SK-N-SH treated with all-trans-retinoic acid at 6 μM for 48 hours (cell line): ENCODE results near the gene PCMTD2.
"Not testable (repeated sequence)": the region's sequence is repeated elsewhere in the genome, so short reads cannot be mapped to it uniquely, and the experiment has no call there.

ENCODE experiments used
- ARNTL ChIP-seq: fragments of 450-650 bp; formaldehyde crosslinking; IDR thresholded peaks from 2 replicates; pipeline ENCODE4 v1.5.0; 2020; ENCODE audit warnings: low read depth, mild to moderate bottlenecking, moderate library complexity, borderline replicate concordance
- BACH2 ChIP-seq: fragments of 250-450 bp; sonication (Bioruptor Pico); IDR thresholded peaks from 2 replicates; pipeline ENCODE4 v1.9.0; 2021; ENCODE audit warnings: mild to moderate bottlenecking, borderline replicate concordance
- CSDC2 ChIP-seq: fragments of 250-450 bp; sonication (Bioruptor Pico); IDR thresholded peaks from 2 replicates; pipeline ENCODE4 v1.5.0; 2020; ENCODE audit warnings: mild to moderate bottlenecking, moderate library complexity
- GLIS3 ChIP-seq: fragments of 250-450 bp; sonication (Bioruptor Pico); IDR thresholded peaks from 2 replicates; pipeline ENCODE4 v1.5.0; 2020; ENCODE audit warnings: mild to moderate bottlenecking, moderate library complexity
- OSR1 ChIP-seq: fragments of 250-450 bp; sonication (Bioruptor Pico); IDR thresholded peaks from 2 replicates; pipeline ENCODE4 v1.8.0; 2022; ENCODE audit warnings: moderate library complexity, mild to moderate bottlenecking, inconsistent platforms
- SNAI2 ChIP-seq: fragments of 250-450 bp; sonication (Bioruptor Pico); IDR thresholded peaks from 2 replicates; pipeline ENCODE4 v1.5.0; 2020; ENCODE audit warnings: mild to moderate bottlenecking, moderate library complexity
- TCF4 ChIP-seq: fragments of 250-450 bp; sonication (Bioruptor Pico); IDR thresholded peaks from 2 replicates; pipeline ENCODE4 v1.8.0; 2021; ENCODE audit warnings: mild to moderate bottlenecking, moderate library complexity, borderline replicate concordance
- TOX ChIP-seq: fragments of 250-450 bp; sonication (Bioruptor Pico); IDR thresholded peaks from 2 replicates; pipeline ENCODE4 v1.8.0; 2021; ENCODE audit warnings: mild to moderate bottlenecking, moderate library complexity, borderline replicate concordance
- ZC3H10 ChIP-seq: fragments of 250-450 bp; sonication (Bioruptor Pico); IDR thresholded peaks from 2 replicates; pipeline ENCODE4 v1.5.1; 2021; ENCODE audit warnings: mild to moderate bottlenecking, moderate library complexity
- ZFP30 ChIP-seq: fragments of 450-650 bp; formaldehyde crosslinking; IDR thresholded peaks from 2 replicates; pipeline ENCODE4 v1.5.0; 2022; ENCODE audit warnings: mild to moderate bottlenecking, moderate library complexity
- ZNF70 ChIP-seq: fragments of 450-650 bp; formaldehyde crosslinking; IDR thresholded peaks from 2 replicates; pipeline ENCODE4 v1.5.0; 2020; ENCODE audit warnings: mild to moderate bottlenecking, moderate library complexity
- TF ChIP-seq, protein P1 (sequence below): fragments of 250-450 bp; sonication (Bioruptor Pico); IDR thresholded peaks from 2 replicates; pipeline ENCODE4 v1.8.0; 2020; ENCODE audit warnings: mild to moderate bottlenecking, moderate library complexity, borderline replicate concordance
- TF ChIP-seq, protein P2 (sequence below): fragments of 250-450 bp; sonication (Bioruptor Pico); IDR thresholded peaks from 2 replicates; pipeline ENCODE4 v1.5.1; 2021; ENCODE audit warnings: mild to moderate bottlenecking, moderate library complexity
- TF ChIP-seq, protein P3 (sequence below): fragments of 250-450 bp; sonication (Bioruptor Pico); IDR thresholded peaks from 2 replicates; pipeline ENCODE4 v1.5.1; 2020; ENCODE audit warnings: low read depth, mild to moderate bottlenecking, moderate library complexity

DNA sequence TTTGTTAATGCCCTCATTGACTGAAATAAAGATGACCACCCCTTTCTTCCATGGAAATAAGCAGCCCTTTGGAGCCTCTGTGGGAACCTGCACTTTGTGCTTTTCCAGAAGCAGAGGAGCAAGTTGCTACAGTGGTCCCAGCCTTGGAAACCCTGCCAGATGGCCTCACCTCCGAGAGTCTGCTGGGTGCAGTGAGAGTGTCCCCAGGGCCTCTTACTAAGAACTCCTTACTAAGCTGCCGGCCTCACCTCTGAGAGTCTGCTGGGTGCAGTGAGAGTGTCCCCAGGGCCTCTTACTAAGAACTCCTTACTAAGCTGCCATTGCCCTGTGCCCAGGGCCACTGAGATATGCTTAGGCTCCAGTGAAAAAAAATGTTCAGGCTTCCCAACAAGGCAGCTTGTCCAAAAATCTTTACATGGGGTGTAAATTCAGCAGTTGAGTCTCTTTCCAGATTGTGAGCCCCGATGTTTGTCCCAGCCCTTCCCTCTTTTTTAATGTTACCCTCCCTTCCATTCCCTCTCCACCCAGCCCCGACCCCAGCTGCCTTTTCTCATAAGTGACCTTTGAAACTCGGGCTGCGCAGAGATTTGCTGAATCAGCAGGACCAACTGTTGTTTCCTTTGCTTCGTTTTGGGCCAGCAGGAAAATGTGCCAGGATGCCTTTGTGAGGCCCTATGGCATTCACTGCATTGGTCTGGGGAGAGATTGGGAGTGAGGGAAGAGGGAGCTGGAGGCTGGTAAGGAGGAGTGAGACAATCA, 66.7 kb downstream of the PCMTD2 start:
- TF ChIP-seq CSDC2, BACH2, ZFP30, OSR1, TCF4, GLIS3, ZC3H10, ZNF70, TOX, ARNTL, SNAI2 (CRISPR knock-in tag): not testable (repeated sequence)
- TF ChIP-seq, protein P1, sequence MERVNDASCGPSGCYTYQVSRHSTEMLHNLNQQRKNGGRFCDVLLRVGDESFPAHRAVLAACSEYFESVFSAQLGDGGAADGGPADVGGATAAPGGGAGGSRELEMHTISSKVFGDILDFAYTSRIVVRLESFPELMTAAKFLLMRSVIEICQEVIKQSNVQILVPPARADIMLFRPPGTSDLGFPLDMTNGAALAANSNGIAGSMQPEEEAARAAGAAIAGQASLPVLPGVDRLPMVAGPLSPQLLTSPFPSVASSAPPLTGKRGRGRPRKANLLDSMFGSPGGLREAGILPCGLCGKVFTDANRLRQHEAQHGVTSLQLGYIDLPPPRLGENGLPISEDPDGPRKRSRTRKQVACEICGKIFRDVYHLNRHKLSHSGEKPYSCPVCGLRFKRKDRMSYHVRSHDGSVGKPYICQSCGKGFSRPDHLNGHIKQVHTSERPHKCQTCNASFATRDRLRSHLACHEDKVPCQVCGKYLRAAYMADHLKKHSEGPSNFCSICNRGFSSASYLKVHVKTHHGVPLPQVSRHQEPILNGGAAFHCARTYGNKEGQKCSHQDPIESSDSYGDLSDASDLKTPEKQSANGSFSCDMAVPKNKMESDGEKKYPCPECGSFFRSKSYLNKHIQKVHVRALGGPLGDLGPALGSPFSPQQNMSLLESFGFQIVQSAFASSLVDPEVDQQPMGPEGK (CRISPR knock-in tag) = not testable (repeated sequence)
- TF ChIP-seq, protein P2, sequence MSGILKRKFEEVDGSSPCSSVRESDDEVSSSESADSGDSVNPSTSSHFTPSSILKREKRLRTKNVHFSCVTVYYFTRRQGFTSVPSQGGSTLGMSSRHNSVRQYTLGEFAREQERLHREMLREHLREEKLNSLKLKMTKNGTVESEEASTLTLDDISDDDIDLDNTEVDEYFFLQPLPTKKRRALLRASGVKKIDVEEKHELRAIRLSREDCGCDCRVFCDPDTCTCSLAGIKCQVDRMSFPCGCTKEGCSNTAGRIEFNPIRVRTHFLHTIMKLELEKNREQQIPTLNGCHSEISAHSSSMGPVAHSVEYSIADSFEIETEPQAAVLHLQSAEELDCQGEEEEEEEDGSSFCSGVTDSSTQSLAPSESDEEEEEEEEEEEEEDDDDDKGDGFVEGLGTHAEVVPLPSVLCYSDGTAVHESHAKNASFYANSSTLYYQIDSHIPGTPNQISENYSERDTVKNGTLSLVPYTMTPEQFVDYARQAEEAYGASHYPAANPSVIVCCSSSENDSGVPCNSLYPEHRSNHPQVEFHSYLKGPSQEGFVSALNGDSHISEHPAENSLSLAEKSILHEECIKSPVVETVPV (CRISPR knock-in tag) = not testable (repeated sequence)
- TF ChIP-seq, protein P3, sequence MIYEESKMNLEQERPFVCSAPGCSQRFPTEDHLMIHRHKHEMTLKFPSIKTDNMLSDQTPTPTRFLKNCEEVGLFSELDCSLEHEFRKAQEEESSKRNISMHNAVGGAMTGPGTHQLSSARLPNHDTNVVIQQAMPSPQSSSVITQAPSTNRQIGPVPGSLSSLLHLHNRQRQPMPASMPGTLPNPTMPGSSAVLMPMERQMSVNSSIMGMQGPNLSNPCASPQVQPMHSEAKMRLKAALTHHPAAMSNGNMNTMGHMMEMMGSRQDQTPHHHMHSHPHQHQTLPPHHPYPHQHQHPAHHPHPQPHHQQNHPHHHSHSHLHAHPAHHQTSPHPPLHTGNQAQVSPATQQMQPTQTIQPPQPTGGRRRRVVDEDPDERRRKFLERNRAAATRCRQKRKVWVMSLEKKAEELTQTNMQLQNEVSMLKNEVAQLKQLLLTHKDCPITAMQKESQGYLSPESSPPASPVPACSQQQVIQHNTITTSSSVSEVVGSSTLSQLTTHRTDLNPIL (CRISPR knock-in tag) = not testable (repeated sequence)
